Fibroblast of pulmonary artery (primary cell): Measurements from ENCODE around the gene VSTM4.

Experiments
- DNase-seq: peaks from one replicate; pipeline ENCODE4 v3.0.0-alpha.2; 2010; ENCODE audit warnings: low read depth
- H3K4me3 ChIP-seq: replicated peaks from 2 replicates; pipeline ENCODE4 v1.5.1; 2011; ENCODE audit warnings: low read depth, mild to moderate bottlenecking, control low read depth, low read length, moderate library complexity
- TF ChIP-seq, protein P1 (sequence below): IDR thresholded peaks from 2 replicates; pipeline ENCODE4 v1.5.1; 2011; ENCODE audit warnings: mild to moderate bottlenecking, control low read depth, low read length, inconsistent platforms; ENCODE audit errors: missing control alignments

Gene VSTM4

GRCh38 chr10:49094646-49095045 is 20.7 kb downstream of the VSTM4 start:
- no peak overlapping the region for H3K4me3 ChIP-seq
- DNase-seq = no peak
- TF ChIP-seq, protein P1, sequence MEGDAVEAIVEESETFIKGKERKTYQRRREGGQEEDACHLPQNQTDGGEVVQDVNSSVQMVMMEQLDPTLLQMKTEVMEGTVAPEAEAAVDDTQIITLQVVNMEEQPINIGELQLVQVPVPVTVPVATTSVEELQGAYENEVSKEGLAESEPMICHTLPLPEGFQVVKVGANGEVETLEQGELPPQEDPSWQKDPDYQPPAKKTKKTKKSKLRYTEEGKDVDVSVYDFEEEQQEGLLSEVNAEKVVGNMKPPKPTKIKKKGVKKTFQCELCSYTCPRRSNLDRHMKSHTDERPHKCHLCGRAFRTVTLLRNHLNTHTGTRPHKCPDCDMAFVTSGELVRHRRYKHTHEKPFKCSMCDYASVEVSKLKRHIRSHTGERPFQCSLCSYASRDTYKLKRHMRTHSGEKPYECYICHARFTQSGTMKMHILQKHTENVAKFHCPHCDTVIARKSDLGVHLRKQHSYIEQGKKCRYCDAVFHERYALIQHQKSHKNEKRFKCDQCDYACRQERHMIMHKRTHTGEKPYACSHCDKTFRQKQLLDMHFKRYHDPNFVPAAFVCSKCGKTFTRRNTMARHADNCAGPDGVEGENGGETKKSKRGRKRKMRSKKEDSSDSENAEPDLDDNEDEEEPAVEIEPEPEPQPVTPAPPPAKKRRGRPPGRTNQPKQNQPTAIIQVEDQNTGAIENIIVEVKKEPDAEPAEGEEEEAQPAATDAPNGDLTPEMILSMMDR = no peak

DNA sequence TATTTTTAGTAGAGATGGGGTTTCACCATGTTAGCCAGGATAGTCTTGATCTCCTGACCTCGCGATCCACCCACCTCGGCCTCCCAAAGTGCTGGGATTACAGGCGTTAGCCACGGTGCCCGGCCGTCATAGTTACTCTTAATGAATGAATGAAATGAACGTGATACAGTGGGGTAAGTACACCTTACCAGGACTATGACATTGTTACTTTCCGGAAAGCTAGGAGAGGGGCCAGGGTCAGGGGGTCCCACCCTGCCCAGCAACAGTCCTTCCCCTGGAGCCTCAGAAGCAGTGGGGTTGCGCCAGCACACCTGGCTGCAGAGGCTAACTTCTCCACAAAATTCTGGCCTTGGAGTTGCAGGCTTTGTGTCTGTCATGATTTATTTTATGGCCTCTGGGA is 21.4 kb downstream of the VSTM4 start:
- H3K4me3 ChIP-seq = no peak overlapping the region
- TF ChIP-seq, protein P1 = no peak
- DNase-seq = no peak

DNA sequence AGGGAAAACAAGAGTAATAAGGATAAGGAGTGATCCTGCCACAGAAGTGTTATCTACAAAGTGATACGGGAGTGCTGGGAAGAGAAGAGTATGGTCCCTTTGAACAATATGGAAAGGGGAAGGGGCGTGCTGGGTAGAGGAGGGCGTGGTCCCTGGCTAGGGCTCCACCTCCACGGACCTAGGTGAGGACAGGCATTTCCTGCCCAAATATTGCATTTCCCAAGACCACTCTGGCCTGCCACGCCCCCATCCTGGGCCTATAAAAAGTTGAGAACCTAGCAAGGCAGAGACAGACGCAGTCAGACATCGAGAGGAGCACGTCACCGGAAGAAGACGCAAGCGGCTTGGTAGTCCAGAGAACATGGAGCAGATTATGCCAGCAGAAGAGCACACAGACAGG is 22.8 kb downstream of the VSTM4 start:
- H3K4me3 ChIP-seq = no peak overlapping the region
- TF ChIP-seq, protein P1 = no peak
- DNase-seq = no peak

- TF ChIP-seq, protein P1 = no peak
- no peak for DNase-seq
- no peak overlapping the region for H3K4me3 ChIP-seq
Observed at GRCh38 chr10:49091450-49092210, 23.7 kb downstream of the VSTM4 start.

- no peak for DNase-seq
- no peak overlapping the region for H3K4me3 ChIP-seq
- TF ChIP-seq, protein P1 = no peak
Observed at GRCh38 chr10:49090696-49091380, 24.5 kb downstream of the VSTM4 start.

GRCh38 chr10:49090189-49090575 is 25.1 kb downstream of the VSTM4 start:
- no peak overlapping the region for H3K4me3 ChIP-seq
- DNase-seq = no peak
- TF ChIP-seq, protein P1 = no peak
